K562 (cell line): ENCODE results near the gene FADS1. TPM values are rescaled to one million over a fixed set of nuclear protein-coding genes. Genes with fewer than 3 reads are reported as not detected.

Source experiments
- ATAC-seq: fragments of 200-7000 bp; cut with Tn5 transposase; 3 replicates; pipeline ENCODE4 v1.9.1; 2020; ENCODE audit warnings: moderate library complexity
- BruUV-seq: library from RNA; stranded (reverse); fragments of 400-500 nt; replicated peaks from 2 replicates; lab custom pipeline; 2021; lab: Mats Ljungman, UMichigan
- CTCF ChIA-PET: fragments of 300-600 bp; formaldehyde crosslinking; extraction: SDS; loops from one replicate; lab custom pipeline; 2021; ENCODE audit warnings: low intra/inter-chr PET ratio; lab: Yijun Ruan, JAX
- POLR2A ChIA-PET: fragments of 300-600, 350-650 bp; sonication (Branson Sonifier 250); formaldehyde crosslinking; extraction: SDS; loops from one replicate; lab custom pipeline; 2021; ENCODE audit warnings: antibody characterized with exemption, inconsistent platforms; lab: Yijun Ruan, JAX
- DNase-seq, 4 experiments: peaks; one replicate each; pipeline versions ENCODE4 v3.0.0 to v3.0.0-alpha.2; 2011 to 2018; ENCODE audit warnings: low spot score in 3 of 4, mixed read lengths in 3 of 4; ENCODE audit errors: extremely low read depth in 1 of 4
- FAIRE-seq: peaks from 2 replicates; lab custom pipeline; 2011; peaks lifted over from hg19 to GRCh38; lab: Jason Lieb, UNC
- H2AFZ ChIP-seq: 2 replicates; pipeline ENCODE4 v1.6.0; 2011; ENCODE audit warnings: low read depth, low read length, control low read depth, inconsistent platforms
- H3K27ac ChIP-seq: fragments of 200-600 bp; 3 replicates; pipeline ENCODE4 v1.8.0; 2011; ENCODE audit warnings: low read depth, mild to moderate bottlenecking, control low read depth, inconsistent platforms, low read length, moderate library complexity, mixed read lengths; ENCODE audit errors: extremely low read depth
- H3K27me3 ChIP-seq, 2 experiments: fragments of 300-600 bp in 1 of 2; 2 replicates in 1 of 2; 3 replicates in 1 of 2; pipeline versions ENCODE4 v1.6.0 to v1.8.0; 2011; ENCODE audit warnings: inconsistent platforms in 2 of 2, low read length in 2 of 2, mild to moderate bottlenecking in 1 of 2, mixed read lengths in 1 of 2, moderate library complexity in 1 of 2; ENCODE audit not compliant: control insufficient read depth in 2 of 2, insufficient read depth in 2 of 2
- H3K36me3 ChIP-seq: fragments of 300-600 bp; 3 replicates; pipeline ENCODE4 v1.8.0; 2011; ENCODE audit warnings: mild to moderate bottlenecking, low read length, inconsistent platforms; ENCODE audit not compliant: control insufficient read depth, insufficient read depth
- H3K4me1 ChIP-seq, 2 experiments: fragments of 200-600 bp in 1 of 2; replicated peaks in 1 of 2; 2 replicates in 1 of 2; 3 replicates in 1 of 2; pipeline versions ENCODE4 v1.5.1 to v1.8.0; 2011; ENCODE audit warnings: inconsistent platforms in 2 of 2, low read length in 2 of 2, mild to moderate bottlenecking in 1 of 2, mixed read lengths in 1 of 2, moderate library complexity in 1 of 2; ENCODE audit not compliant: control insufficient read depth in 2 of 2, insufficient read depth in 2 of 2
- H3K4me2 ChIP-seq: 2 replicates; pipeline ENCODE4 v1.6.1; 2011; ENCODE audit warnings: low read length, control low read depth, inconsistent platforms, mixed read lengths; ENCODE audit not compliant: insufficient read depth
- H3K4me3 ChIP-seq: fragments of 200-600 bp; sonication (generic), shearing (Covaris generic); 2 replicates; pipeline ENCODE4 v1.5.1; 2016; ENCODE audit warnings: control low read depth, inconsistent platforms
- H3K79me2 ChIP-seq: fragments of 200-600 bp; 3 replicates; pipeline ENCODE4 v1.8.0; 2011; ENCODE audit warnings: low read length, inconsistent platforms; ENCODE audit not compliant: control insufficient read depth, insufficient read depth
- H3K9ac ChIP-seq, 2 experiments: 2 replicates each; pipeline versions ENCODE4 v1.6.0 to v1.6.1; 2011; ENCODE audit warnings: low read depth in 2 of 2, low read length in 2 of 2, control low read depth in 1 of 2, inconsistent platforms in 1 of 2, mild to moderate bottlenecking in 1 of 2, mixed read lengths in 1 of 2; ENCODE audit not compliant: insufficient read depth in 1 of 2
- H3K9me1 ChIP-seq: one replicate; pipeline ENCODE4 v1.6.0; 2011; ENCODE audit warnings: inconsistent platforms, mild to moderate bottlenecking, low read length, moderate library complexity; ENCODE audit not compliant: control insufficient read depth, insufficient read depth
- H3K9me3 ChIP-seq: replicated peaks from 2 replicates; pipeline ENCODE4 v1.5.1; 2011; ENCODE audit warnings: low read depth, low read length, inconsistent platforms; ENCODE audit not compliant: control insufficient read depth, insufficient read depth
- H4K20me1 ChIP-seq: replicated peaks from 2 replicates; pipeline ENCODE4 v1.6.1; 2011; ENCODE audit warnings: low read length, inconsistent platforms, mixed read lengths; ENCODE audit not compliant: control insufficient read depth, insufficient read depth
- ARNT ChIP-seq, 2 experiments: fragments of 450-650 bp; IDR thresholded peaks; 2 replicates each; pipeline ENCODE4 v1.6.1; 2016; ENCODE audit warnings: mild to moderate bottlenecking in 1 of 2
- CBFA2T3 ChIP-seq: fragments of 450-650 bp; IDR thresholded peaks from 2 replicates; pipeline ENCODE4 v1.6.1; 2017
- EP300 ChIP-seq: IDR thresholded peaks from 2 replicates; pipeline ENCODE4 v1.6.1; 2012; ENCODE audit warnings: low read length, improper control_type of control experiment
- JUND ChIP-seq, 2 experiments: IDR thresholded peaks; 2 replicates in 1 of 2; 3 replicates in 1 of 2; pipeline ENCODE4 v1.6.1; 2011; ENCODE audit warnings: borderline replicate concordance in 2 of 2, low read depth in 2 of 2, low read length in 2 of 2, improper control_type of control experiment in 1 of 2, missing biosample characterization in 1 of 2, missing genetic modification characterization in 1 of 2, missing genetic modification reagents in 1 of 2
- MBD2 ChIP-seq: sonication (generic); IDR thresholded peaks from 2 replicates; pipeline ENCODE4 v1.6.1; 2016; ENCODE audit warnings: low read depth, borderline replicate concordance
- SAFB ChIP-seq: fragments of 200-400 bp; formaldehyde crosslinking; IDR thresholded peaks from 2 replicates; pipeline ENCODE4 v1.6.1; 2017; ENCODE audit warnings: low read depth, low read length, borderline replicate concordance
- SETDB1 ChIP-seq: IDR thresholded peaks from one replicate; pipeline ENCODE4 v1.6.1; 2012; ENCODE audit warnings: low read length, control low read depth, inconsistent platforms
- STAG1 ChIP-seq: sonication (generic); formaldehyde crosslinking; IDR thresholded peaks from 2 replicates; pipeline ENCODE4 v1.5.0; 2020; ENCODE audit warnings: missing genetic modification reagents, borderline replicate concordance
- XRCC4 ChIP-seq: IDR thresholded peaks from one replicate; pipeline ENCODE4 v1.6.1; 2011; ENCODE audit not compliant: insufficient read depth, insufficient read length; ENCODE audit errors: extremely low read depth
- ZBTB1 ChIP-seq: sonication (generic); formaldehyde crosslinking; IDR thresholded peaks from 2 replicates; pipeline ENCODE4 v1.8.1; 2023; ENCODE audit warnings: missing genetic modification reagents, low read depth, mild to moderate bottlenecking, borderline replicate concordance
- ZBTB8A ChIP-seq: fragments of 450-650 bp; IDR thresholded peaks from 2 replicates; pipeline ENCODE4 v1.6.1; 2018; ENCODE audit warnings: mild to moderate bottlenecking, moderate library complexity; ENCODE audit not compliant: partially characterized antibody
- ZNF282 ChIP-seq: sonication (generic); formaldehyde crosslinking; IDR thresholded peaks from 2 replicates; pipeline ENCODE4 v1.8.1; 2023; ENCODE audit warnings: missing genetic modification reagents
- ZNF507 ChIP-seq: conservative IDR thresholded peaks from 2 replicates; pipeline ENCODE4 v1.6.1; 2017; ENCODE audit warnings: missing genetic modification characterization, missing compliant biosample characterization
- WGBS: fragments of 100-300 bp; shearing (Covaris generic); methylation state at CpG from one replicate; pipeline ENCODE4 v1.1.6; 2016; ENCODE audit warnings: low coverage, mixed read lengths; ENCODE audit not compliant: insufficient coverage; ENCODE audit errors: missing lambda C conversion rate; 5-methylcytosine and 5-hydroxymethylcytosine counted together
- in situ Hi-C: fragments of 300-500 bp; cut with MboI; formaldehyde crosslinking; loops from 4 replicates; pipeline ENCODE4 v1.15.0; 2018; ENCODE audit warnings: inconsistent platforms, mixed read lengths
- intact Hi-C: fragments of 100-400 bp; cut with micrococcal nuclease; formaldehyde crosslinking; loops from 2 replicates; pipeline ENCODE4 v1.14.2; 2022
- polyA plus RNA-seq, 8 experiments: library from polyadenylated mRNA; depleted of rRNA in 4 of 8; stranded (reverse) in 5 of 8; unstranded in 3 of 8; fragments of >200 nt; fragmentation: Nextera tagmentation in 2 of 8; fragmentation: Illumina TruSeq in 1 of 8; extraction: Ambion mirVana in 2 of 8; extraction: Trizol in 1 of 8; gene quantifications; 2 replicates each; pipeline versions ENCODE4 v1.2.1 to v1.2.3, GENCODE V29; 2011 to 2014; ENCODE audit warnings: inconsistent platforms in 1 of 8, missing spikeins in 1 of 8
- total RNA-seq, 7 experiments: library from RNA; depleted of rRNA in 6 of 7; stranded (reverse); fragments of >200 nt in 6 of 7; fragmentation: Illumina TruSeq in 2 of 7; extraction: Trizol in 2 of 7; gene quantifications; 2 replicates each; pipeline versions ENCODE4 v1.2.1 to v1.2.3, GENCODE V29; 2011 to 2021; ENCODE audit warnings: low replicate concordance in 1 of 7
- TF ChIP-seq, protein P1 (sequence below): fragments of 250-450 bp; sonication (Bioruptor Pico); IDR thresholded peaks from 2 replicates; pipeline ENCODE4 v1.5.0; 2020; ENCODE audit warnings: mild to moderate bottlenecking, borderline replicate concordance
- TF ChIP-seq, protein P2 (sequence below): fragments of 450-650 bp; IDR thresholded peaks from 2 replicates; pipeline ENCODE4 v1.6.1; 2018; ENCODE audit not compliant: partially characterized antibody

Gene FADS1
- total and polyA plus RNA-seq, 9 of the 15 experiments (the other 6 are each of a cell fraction or from before 2014, with no cell fraction given) = 110 to 864 (median 364) TPM

GRCh38 chr11:61768376-61769076 lies 48.3 kb downstream of the FADS1 start:
- Histone ChIP-seq H3K4me2 (no peak overlapping the region), H3K9ac (no peak overlapping the region; a peak in 1 of 4 replicates), H4K20me1 (no peaks in the 10 kb centered on the region), H3K27me3 (no peaks in the 10 kb centered on the region), H3K9me1 (no peaks in the 10 kb centered on the region), H3K79me2 (no peaks in the 10 kb centered on the region; the same call in 2 of the 3 replicates), H2AFZ (no peak overlapping the region), H3K4me1 (peaks cover 12 to 73% of the 10 kb centered on the region in 2 experiments; a peak in 4 of 5 replicates), H3K4me3 (no peak overlapping the region), H3K9me3 (no peaks in the 10 kb centered on the region), H3K36me3 (peaks cover 6% of the 10 kb centered on the region; the same call in 1 of the 3 replicates), H3K27ac (no peak overlapping the region)
- ChIA-PET POLR2A (interaction anchor here (0.7 kb wide), 1 partner anchor 23 kb away, joined by 3 read pairs; no protein-coding TSS in a partner anchor), CTCF (no interaction called here)
- intact Hi-C loops = no loop called here
- DNase-seq (no peak), ATAC-seq (no peak), FAIRE-seq (no peak)
- TF ChIP-seq ZNF282 (CRISPR knock-in tag) (no peak), STAG1 (CRISPR knock-in tag) (no peak), ARNT (IDR thresholded peaks at IDR 0.05) (no peak), ZBTB1 (CRISPR knock-in tag) (no peak), SAFB (no peak), SETDB1 (no peak), ZNF507 (tag) (no peak), CBFA2T3 (no peak), JUND (IDR thresholded peaks at IDR 0.05; ENCODE audit: borderline replicate concordance, low read depth, low read length) (no peak), JUND (tag; IDR thresholded peaks at IDR 0.05; ENCODE audit: borderline replicate concordance, low read depth, low read length) (no peak), ZBTB8A (no peak), XRCC4 (no peak), MBD2 (no peak), EP300 (no peak)
- TF ChIP-seq, protein P1, sequence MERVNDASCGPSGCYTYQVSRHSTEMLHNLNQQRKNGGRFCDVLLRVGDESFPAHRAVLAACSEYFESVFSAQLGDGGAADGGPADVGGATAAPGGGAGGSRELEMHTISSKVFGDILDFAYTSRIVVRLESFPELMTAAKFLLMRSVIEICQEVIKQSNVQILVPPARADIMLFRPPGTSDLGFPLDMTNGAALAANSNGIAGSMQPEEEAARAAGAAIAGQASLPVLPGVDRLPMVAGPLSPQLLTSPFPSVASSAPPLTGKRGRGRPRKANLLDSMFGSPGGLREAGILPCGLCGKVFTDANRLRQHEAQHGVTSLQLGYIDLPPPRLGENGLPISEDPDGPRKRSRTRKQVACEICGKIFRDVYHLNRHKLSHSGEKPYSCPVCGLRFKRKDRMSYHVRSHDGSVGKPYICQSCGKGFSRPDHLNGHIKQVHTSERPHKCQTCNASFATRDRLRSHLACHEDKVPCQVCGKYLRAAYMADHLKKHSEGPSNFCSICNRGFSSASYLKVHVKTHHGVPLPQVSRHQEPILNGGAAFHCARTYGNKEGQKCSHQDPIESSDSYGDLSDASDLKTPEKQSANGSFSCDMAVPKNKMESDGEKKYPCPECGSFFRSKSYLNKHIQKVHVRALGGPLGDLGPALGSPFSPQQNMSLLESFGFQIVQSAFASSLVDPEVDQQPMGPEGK (CRISPR knock-in tag) = no peak
- TF ChIP-seq, protein P2, sequence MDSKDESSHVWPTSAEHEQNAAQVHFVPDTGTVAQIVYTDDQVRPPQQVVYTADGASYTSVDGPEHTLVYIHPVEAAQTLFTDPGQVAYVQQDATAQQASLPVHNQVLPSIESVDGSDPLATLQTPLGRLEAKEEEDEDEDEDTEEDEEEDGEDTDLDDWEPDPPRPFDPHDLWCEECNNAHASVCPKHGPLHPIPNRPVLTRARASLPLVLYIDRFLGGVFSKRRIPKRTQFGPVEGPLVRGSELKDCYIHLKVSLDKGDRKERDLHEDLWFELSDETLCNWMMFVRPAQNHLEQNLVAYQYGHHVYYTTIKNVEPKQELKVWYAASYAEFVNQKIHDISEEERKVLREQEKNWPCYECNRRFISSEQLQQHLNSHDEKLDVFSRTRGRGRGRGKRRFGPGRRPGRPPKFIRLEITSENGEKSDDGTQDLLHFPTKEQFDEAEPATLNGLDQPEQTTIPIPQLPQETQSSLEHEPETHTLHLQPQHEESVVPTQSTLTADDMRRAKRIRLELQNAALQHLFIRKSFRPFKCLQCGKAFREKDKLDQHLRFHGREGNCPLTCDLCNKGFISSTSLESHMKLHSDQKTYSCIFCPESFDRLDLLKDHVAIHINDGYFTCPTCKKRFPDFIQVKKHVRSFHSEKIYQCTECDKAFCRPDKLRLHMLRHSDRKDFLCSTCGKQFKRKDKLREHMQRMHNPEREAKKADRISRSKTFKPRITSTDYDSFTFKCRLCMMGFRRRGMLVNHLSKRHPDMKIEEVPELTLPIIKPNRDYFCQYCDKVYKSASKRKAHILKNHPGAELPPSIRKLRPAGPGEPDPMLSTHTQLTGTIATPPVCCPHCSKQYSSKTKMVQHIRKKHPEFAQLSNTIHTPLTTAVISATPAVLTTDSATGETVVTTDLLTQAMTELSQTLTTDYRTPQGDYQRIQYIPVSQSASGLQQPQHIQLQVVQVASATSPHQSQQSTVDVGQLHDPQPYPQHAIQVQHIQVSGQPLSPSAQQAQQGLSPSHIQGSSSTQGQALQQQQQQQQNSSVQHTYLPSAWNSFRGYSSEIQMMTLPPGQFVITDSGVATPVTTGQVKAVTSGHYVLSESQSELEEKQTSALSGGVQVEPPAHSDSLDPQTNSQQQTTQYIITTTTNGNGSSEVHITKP = no peak
- WGBS = 50% methylated on average over 11 of the region's 11 CpGs
- no TSS peak for BruUV-seq
- in situ Hi-C loops = no loop called here
